PFSK-1 (cell line): Measurements from ENCODE around the gene NIM1K.

ENCODE experiments used
- FOXP2 ChIP-seq: optimal IDR thresholded peaks from 2 replicates; pipeline ENCODE3; 2011; ENCODE audit warnings: borderline replicate concordance, control low read depth, inconsistent platforms; ENCODE audit not compliant: insufficient read depth; ENCODE audit errors: extremely low read length, extremely low read depth
- POLR2AphosphoS5 ChIP-seq: IDR thresholded peaks from 2 replicates; pipeline ENCODE4 v1.6.1; 2012; ENCODE audit warnings: low read depth, mild to moderate bottlenecking, control low read depth, low read length, moderate library complexity
- SIN3A ChIP-seq: IDR thresholded peaks from 2 replicates; pipeline ENCODE4 v1.6.1; 2012; ENCODE audit warnings: mild to moderate bottlenecking, low read length, moderate library complexity, borderline replicate concordance; ENCODE audit not compliant: insufficient read depth
- TAF1 ChIP-seq: IDR thresholded peaks from 2 replicates; pipeline ENCODE4 v1.6.1; 2012; ENCODE audit warnings: low read length, control low read depth, borderline replicate concordance; ENCODE audit not compliant: insufficient read depth
- TF ChIP-seq, protein P1 (sequence below), 2 experiments: IDR thresholded peaks; 2 replicates each; pipeline versions ENCODE4 v1.6.1 to v1.8.0; 2011 to 2012; ENCODE audit warnings: low read depth in 2 of 2, low read length in 2 of 2, control low read depth in 1 of 2, inconsistent platforms in 1 of 2, mild to moderate bottlenecking in 1 of 2, moderate library complexity in 1 of 2; ENCODE audit not compliant: insufficient read depth in 1 of 2

Gene NIM1K

DNA sequence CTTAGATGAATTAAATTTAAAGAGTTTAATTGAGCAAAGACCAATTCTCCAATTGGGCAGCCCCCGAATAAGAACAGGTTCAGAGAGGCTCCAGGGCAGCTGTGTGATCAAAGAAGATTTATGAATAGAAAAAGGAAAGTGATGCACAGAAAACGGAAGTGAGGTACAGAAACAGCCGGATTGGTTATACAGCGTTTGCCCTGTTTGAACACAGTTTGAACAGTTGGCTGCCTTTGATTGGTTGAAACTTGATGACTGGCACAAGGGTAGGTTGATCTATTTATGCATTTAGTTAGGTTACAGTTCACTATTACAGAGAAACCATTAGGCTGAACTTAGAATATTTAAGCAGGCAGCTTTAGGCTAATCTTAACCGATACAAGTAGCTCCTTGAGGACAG, 29.5 kb downstream of the NIM1K start:
- TF ChIP-seq TAF1 = no peak
- TF ChIP-seq, protein P1, sequence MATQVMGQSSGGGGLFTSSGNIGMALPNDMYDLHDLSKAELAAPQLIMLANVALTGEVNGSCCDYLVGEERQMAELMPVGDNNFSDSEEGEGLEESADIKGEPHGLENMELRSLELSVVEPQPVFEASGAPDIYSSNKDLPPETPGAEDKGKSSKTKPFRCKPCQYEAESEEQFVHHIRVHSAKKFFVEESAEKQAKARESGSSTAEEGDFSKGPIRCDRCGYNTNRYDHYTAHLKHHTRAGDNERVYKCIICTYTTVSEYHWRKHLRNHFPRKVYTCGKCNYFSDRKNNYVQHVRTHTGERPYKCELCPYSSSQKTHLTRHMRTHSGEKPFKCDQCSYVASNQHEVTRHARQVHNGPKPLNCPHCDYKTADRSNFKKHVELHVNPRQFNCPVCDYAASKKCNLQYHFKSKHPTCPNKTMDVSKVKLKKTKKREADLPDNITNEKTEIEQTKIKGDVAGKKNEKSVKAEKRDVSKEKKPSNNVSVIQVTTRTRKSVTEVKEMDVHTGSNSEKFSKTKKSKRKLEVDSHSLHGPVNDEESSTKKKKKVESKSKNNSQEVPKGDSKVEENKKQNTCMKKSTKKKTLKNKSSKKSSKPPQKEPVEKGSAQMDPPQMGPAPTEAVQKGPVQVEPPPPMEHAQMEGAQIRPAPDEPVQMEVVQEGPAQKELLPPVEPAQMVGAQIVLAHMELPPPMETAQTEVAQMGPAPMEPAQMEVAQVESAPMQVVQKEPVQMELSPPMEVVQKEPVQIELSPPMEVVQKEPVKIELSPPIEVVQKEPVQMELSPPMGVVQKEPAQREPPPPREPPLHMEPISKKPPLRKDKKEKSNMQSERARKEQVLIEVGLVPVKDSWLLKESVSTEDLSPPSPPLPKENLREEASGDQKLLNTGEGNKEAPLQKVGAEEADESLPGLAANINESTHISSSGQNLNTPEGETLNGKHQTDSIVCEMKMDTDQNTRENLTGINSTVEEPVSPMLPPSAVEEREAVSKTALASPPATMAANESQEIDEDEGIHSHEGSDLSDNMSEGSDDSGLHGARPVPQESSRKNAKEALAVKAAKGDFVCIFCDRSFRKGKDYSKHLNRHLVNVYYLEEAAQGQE (IDR thresholded peaks at IDR 0.05; ENCODE audit: insufficient read depth in 1 of 2, low read depth in 2 of 2, low read length in 2 of 2) = no peak
- TF ChIP-seq POLR2AphosphoS5 = no peak
- TF ChIP-seq FOXP2 = no peak
- no peak for TF ChIP-seq SIN3A

DNA sequence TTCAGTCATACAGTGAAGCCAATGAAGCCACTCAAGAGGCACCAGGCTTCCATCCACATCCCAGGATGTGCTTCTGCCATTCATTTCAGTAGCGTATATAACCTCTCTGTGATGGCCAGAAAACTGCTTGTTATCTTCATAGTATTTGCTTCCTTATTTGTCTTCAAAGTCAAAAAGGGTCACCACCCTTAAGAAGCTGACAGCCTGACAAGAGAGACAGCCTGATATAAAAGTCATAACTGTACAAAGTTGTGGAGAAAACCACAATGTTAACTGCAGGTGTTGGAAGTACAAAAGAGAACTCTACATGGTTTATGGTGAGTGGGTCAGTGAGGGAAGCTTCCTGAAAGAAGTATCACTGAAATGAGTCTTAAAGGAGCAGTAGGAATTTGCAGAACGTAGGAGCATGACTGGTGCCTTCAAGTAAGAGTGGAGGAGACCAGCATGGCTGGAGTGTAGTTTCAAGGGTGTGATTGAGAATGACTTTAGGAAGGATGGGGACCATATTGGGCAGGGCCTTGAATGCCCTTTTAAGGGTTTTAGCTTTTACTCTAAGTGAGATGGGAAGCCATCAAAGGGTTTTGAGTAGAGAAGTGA, 33.7 kb downstream of the NIM1K start:
- no peak for TF ChIP-seq SIN3A
- TF ChIP-seq, protein P1 (IDR thresholded peaks at IDR 0.05; ENCODE audit: insufficient read depth in 1 of 2, low read depth in 2 of 2, low read length in 2 of 2) = no peak
- TF ChIP-seq POLR2AphosphoS5 = no peak
- TF ChIP-seq TAF1 = no peak
- no peak for TF ChIP-seq FOXP2

DNA sequence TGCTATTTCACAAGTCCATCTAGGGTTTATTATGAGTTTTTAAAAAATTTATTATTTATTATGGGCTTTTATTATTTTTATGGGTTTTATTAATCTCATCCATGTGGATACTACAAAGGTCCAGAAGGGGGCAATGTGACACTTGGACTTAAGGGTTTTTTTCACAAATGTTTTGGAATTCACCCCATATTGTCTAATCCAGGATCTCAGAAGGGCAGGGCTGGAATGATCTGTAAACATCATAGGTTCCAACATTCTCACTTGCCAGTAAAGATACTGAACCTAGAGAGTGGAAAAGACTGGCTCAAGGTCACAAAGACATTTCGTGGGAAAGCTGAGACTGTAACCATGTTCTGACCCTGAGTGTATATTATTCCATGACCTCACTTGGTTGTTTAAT, 35.6 kb downstream of the NIM1K start:
- TF ChIP-seq, protein P1 (IDR thresholded peaks at IDR 0.05; ENCODE audit: insufficient read depth in 1 of 2, low read depth in 2 of 2, low read length in 2 of 2) = no peak
- TF ChIP-seq SIN3A = no peak
- no peak for TF ChIP-seq TAF1

DNA sequence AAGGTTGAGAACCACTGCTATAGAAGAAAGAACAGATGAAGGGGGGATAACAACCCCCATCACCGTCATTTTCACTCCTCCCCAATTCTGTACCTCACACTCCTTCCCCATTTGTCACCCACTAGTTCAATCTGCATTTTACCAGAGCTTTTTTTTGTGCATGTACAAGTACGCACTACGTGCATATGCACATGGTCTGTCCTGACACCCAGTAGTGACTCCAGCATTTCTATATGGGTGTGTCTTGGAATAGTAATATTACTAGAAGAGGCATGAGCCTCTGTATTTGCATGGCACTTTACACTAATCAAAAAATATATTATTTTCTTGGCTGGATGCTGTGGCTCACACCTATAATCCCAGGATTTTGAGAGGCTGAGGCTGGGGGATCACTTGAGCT, 38.7 kb downstream of the NIM1K start:
- TF ChIP-seq TAF1 (no peak), SIN3A (no peak), POLR2AphosphoS5 (no peak), FOXP2 (no peak)
- TF ChIP-seq, protein P1 (IDR thresholded peaks at IDR 0.05; ENCODE audit: insufficient read depth in 1 of 2, low read depth in 2 of 2, low read length in 2 of 2) = no peak

DNA sequence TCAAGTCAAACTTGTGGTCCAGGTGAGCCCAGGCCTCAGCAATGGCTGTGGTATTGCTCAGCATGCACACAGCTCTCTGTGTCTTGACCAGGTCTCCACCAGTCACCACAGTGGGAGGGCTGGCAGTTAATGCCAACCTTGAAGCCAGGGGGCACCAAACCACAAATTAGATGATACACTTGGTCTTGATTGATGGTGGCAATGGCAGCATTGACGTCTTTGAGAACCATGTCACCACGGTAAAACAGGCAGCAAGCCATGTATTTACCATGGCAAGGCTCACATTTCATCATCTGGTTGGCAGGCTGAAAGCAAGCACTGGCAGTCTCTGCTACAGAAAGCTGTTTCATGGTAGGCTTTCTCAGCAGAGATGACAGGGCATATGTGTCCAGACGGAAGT, 40.0 kb downstream of the NIM1K start:
- no peak for TF ChIP-seq FOXP2
- TF ChIP-seq, protein P1 (IDR thresholded peaks at IDR 0.05; ENCODE audit: insufficient read depth in 1 of 2, low read depth in 2 of 2, low read length in 2 of 2) = no peak
- no peak for TF ChIP-seq SIN3A
- TF ChIP-seq TAF1 = no peak
- no peak for TF ChIP-seq POLR2AphosphoS5
